BE2C (cell line): ENCODE data around the gene TCERG1. TPM values are rescaled to one million over a fixed set of nuclear protein-coding genes. Genes with fewer than 3 reads are reported as not detected.

Experiments
- DNase-seq: peaks from one replicate; pipeline ENCODE4 v3.0.0-alpha.2; 2020
- H3K27me3 ChIP-seq: fragments of 250-450 bp; sonication (Bioruptor Pico); 2 replicates; pipeline ENCODE4 v1.5.1; 2020; ENCODE audit warnings: mild to moderate bottlenecking
- H3K36me3 ChIP-seq: fragments of 250-450 bp; sonication (Bioruptor Pico); 2 replicates; pipeline ENCODE4 v1.5.1; 2020; ENCODE audit warnings: mild to moderate bottlenecking
- H3K4me1 ChIP-seq: fragments of 250-450 bp; sonication (Bioruptor Pico); 2 replicates; pipeline ENCODE4 v1.5.1; 2020
- H3K4me3 ChIP-seq: 2 replicates; pipeline ENCODE4 v1.5.1; 2011; ENCODE audit warnings: low read depth, low read length
- H3K9me3 ChIP-seq: fragments of 250-450 bp; sonication (Bioruptor Pico); 2 replicates; pipeline ENCODE4 v1.5.1; 2020
- CTCF ChIP-seq: IDR thresholded peaks from 2 replicates; pipeline ENCODE4 v1.5.1; 2012; ENCODE audit warnings: mild to moderate bottlenecking, low read depth, low read length
- polyA plus RNA-seq: library from polyadenylated mRNA; unstranded; fragments of >200 nt; gene quantifications from one replicate; pipeline ENCODE4 v1.2.1, GENCODE V29; 2012; ENCODE audit warnings: low read depth, missing spikeins; ENCODE audit not compliant: insufficient read length, insufficient read depth

The TCERG1 gene
- 56.6 TPM for polyA plus RNA-seq

- no peaks in the 10 kb centered on the region for H3K9me3 ChIP-seq
- no peaks in the 10 kb centered on the region for H3K4me1 ChIP-seq
- no peaks in the 10 kb centered on the region for H3K27me3 ChIP-seq
- H3K36me3 ChIP-seq = peaks cover 5% of the 10 kb centered on the region
- peak; percentile 99 for DNase-seq
- peak within 1 kb of the TSS; percentile 91 for H3K4me3 ChIP-seq
- TF ChIP-seq CTCF = peak; percentile 77
These were observed at the start of gene TCERG1 for GRCh38 chr5:146446861-146447733. Gene TCERG1 (plus strand): TSS chr5:146447333. CDS start chr5:146447350, 17 bp downstream.

GRCh38 chr5:146398826-146399225, 48.3 kb upstream of the TCERG1 start:
- Histone ChIP-seq H3K36me3 (no peaks in the 10 kb centered on the region), H3K9me3 (no peaks in the 10 kb centered on the region), H3K27me3 (peaks cover 25% of the 10 kb centered on the region), H3K4me3 (no peak overlapping the region), H3K4me1 (peaks cover 5% of the 10 kb centered on the region; the same call in 1 of the 2 replicates)
- no peak for TF ChIP-seq CTCF
- no peak for DNase-seq

GRCh38 chr5:146399481-146399880, 47.7 kb upstream of the TCERG1 start:
- Histone ChIP-seq H3K4me3 (no peak overlapping the region), H3K27me3 (peaks cover 20% of the 10 kb centered on the region), H3K4me1 (peaks cover 5% of the 10 kb centered on the region; the same call in 1 of the 2 replicates), H3K36me3 (no peaks in the 10 kb centered on the region), H3K9me3 (no peaks in the 10 kb centered on the region)
- no peak for DNase-seq
- no peak for TF ChIP-seq CTCF

GRCh38 chr5:146400201-146400600, 46.9 kb upstream of the TCERG1 start:
- no peak for DNase-seq
- no peak overlapping the region for H3K4me3 ChIP-seq
- no peaks in the 10 kb centered on the region for H3K9me3 ChIP-seq
- peaks cover 5% of the 10 kb centered on the region; the same call in 1 of the 2 replicates for H3K4me1 ChIP-seq
- TF ChIP-seq CTCF = no peak
- H3K27me3 ChIP-seq = peaks cover 20% of the 10 kb centered on the region
- no peaks in the 10 kb centered on the region for H3K36me3 ChIP-seq

GRCh38 chr5:146401021-146401420, 46.1 kb upstream of the TCERG1 start:
- no peak for TF ChIP-seq CTCF
- H3K27me3 ChIP-seq = peaks cover 20% of the 10 kb centered on the region
- H3K4me1 ChIP-seq = peaks cover 5% of the 10 kb centered on the region; the same call in 1 of the 2 replicates
- H3K4me3 ChIP-seq = no peak overlapping the region
- no peak for DNase-seq
- no peaks in the 10 kb centered on the region for H3K36me3 ChIP-seq
- no peaks in the 10 kb centered on the region for H3K9me3 ChIP-seq

- no peak for DNase-seq
These were observed 44.2 kb upstream of the TCERG1 start for GRCh38 chr5:146402949-146403348.

More at GRCh38 chr5:146402949-146403348, 44.2 kb upstream of the TCERG1 start:
- Histone ChIP-seq H3K4me3 (no peak overlapping the region), H3K27me3 (peaks cover 20% of the 10 kb centered on the region), H3K36me3 (no peaks in the 10 kb centered on the region), H3K4me1 (no peaks in the 10 kb centered on the region), H3K9me3 (no peaks in the 10 kb centered on the region)
- TF ChIP-seq CTCF = no peak
